Muscle layer of duodenum (tissue), 2 donors: ENCODE measurements around the gene NSMF.

ENCODE experiments used
- H3K27ac ChIP-seq: one replicate; pipeline ENCODE4 v1.7.0; 2013; ENCODE audit warnings: mild to moderate bottlenecking, low read length
- H3K27me3 ChIP-seq: one replicate; pipeline ENCODE4 v1.7.0; 2013; ENCODE audit warnings: low read depth, mild to moderate bottlenecking, control low read depth, low read length
- H3K36me3 ChIP-seq, 2 donors: one replicate each; pipeline ENCODE4 v1.7.0; 2013; ENCODE audit warnings: low read length in 2 of 2, control low read depth in 1 of 2, mild to moderate bottlenecking in 1 of 2; ENCODE audit not compliant: insufficient read depth in 2 of 2, control insufficient read depth in 1 of 2
- H3K4me1 ChIP-seq, 2 donors: one replicate each; pipeline ENCODE4 v1.7.0; 2013; ENCODE audit warnings: low read length in 2 of 2, mild to moderate bottlenecking in 2 of 2, control low read depth in 1 of 2, moderate library complexity in 1 of 2; ENCODE audit not compliant: insufficient read depth in 2 of 2, control insufficient read depth in 1 of 2
- H3K4me3 ChIP-seq, 2 donors: one replicate each; pipeline ENCODE4 v1.7.0; 2013; ENCODE audit warnings: low read length in 2 of 2, low read depth in 1 of 2, mild to moderate bottlenecking in 1 of 2
- H3K9me3 ChIP-seq, 2 donors: one replicate each; pipeline ENCODE4 v1.7.0; 2013; ENCODE audit warnings: low read length in 2 of 2, control low read depth in 1 of 2, mild to moderate bottlenecking in 1 of 2; ENCODE audit not compliant: control insufficient read depth in 1 of 2
- donor health status: healthy.

NSMF gene

DNA sequence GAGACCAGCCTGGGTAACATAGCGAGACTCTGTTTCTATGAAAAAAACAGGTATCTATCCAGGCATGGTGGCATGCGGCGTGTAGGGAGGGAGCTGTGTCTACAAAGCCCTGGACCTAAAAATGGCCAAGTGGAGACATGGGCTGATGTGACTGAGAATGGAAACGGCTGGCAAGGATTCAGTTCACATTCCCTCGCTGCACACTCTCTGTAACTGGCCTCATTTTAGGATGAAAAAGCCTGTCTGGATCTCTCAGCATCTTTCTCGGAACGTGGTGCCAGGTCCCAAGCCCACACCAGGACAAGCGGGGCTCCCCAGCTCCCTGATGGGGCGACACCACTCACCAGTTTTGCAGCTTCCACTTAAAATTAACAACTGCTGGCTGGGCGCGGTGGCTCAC lies 49.6 kb downstream of the NSMF start:
- no peak overlapping the region for H3K4me3 ChIP-seq
- no peaks in the 10 kb centered on the region for H3K36me3 ChIP-seq
- no peaks in the 10 kb centered on the region for H3K27me3 ChIP-seq
- no peaks in the 10 kb centered on the region for H3K9me3 ChIP-seq
- H3K27ac ChIP-seq, result no peak overlapping the region
- peaks cover 3 to 10% of the 10 kb centered on the region in 2 donors for H3K4me1 ChIP-seq

DNA sequence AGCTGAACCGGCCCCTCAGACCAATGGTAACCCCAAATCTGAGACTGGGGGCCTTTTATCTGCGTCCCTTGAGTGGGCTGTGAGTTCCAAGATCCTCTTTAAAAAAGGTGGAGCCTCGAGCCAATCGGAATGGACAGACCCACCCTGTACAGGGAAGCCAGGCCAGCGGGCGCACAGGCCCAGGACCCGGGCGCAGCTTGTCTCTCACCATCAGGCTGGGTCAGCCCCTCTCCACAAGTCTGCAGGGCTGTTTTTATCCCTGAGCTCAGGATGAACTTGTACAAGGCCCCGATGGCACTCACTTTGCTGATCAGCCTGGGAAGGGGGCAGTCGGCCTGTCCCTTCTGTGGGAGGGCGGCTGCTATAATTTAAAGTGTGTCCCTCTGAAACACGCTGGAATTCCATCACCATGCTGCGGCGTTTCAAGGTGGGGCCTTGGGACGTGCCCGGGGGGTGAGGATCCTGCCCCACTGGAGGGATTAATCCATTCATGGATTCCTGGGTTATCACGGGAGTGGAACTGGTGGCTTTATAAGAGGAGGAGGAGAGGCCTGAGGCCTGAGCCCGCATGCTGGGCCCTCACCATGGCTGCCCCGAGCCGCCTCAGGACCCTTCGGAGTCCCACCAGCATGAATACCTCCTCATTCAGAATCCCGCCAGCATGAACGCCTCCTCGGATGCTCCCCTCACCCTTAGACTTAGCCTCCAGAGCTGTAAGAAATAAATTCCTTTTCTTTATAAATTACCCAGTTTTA lies 50.3 kb downstream of the NSMF start:
- Histone ChIP-seq H3K27ac (no peak overlapping the region), H3K36me3 (no peaks in the 10 kb centered on the region), H3K4me3 (no peak overlapping the region), H3K9me3 (no peaks in the 10 kb centered on the region), H3K27me3 (no peaks in the 10 kb centered on the region), H3K4me1 (peaks cover 0 to 10% of the 10 kb centered on the region in 2 donors)

DNA sequence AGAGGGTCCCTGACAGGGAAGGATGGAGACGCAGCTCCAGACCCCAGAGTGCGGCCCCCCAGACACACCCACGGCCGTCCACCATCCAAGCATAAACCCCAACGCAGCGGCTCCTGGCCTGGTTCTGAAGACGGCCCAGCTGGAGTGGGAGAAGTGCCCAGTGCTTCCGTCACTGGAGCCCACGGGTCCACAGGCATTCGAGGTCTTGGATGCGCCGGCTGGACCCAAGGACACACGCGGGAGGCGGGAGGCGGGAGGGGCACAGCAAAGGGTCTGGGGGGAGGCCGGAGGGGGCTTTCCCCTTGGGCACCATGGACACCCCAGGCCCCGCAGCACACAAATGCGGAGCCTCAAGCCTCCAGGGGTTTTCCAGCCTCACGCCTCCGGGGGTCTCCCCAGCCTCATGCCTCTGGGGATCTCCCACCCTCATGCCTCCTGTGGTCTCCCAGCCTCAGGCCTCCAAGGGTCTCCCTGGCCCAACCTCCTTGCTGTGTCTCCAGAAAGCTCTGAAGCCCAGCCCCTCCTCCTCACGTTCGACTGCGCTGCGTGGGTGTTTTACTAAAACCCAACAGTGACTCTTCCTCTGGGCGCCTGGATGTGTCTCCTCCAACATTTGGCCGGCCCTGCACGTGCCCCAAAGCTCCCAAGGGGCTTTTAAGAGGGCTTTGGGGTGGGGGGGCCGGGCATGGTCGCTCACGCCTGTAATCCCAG lies 51.4 kb downstream of the NSMF start:
- H3K9me3 ChIP-seq, result no peaks in the 10 kb centered on the region
- peaks cover 0 to 10% of the 10 kb centered on the region in 2 donors for H3K4me1 ChIP-seq
- H3K27me3 ChIP-seq, result no peaks in the 10 kb centered on the region
- no peak overlapping the region for H3K27ac ChIP-seq
- H3K4me3 ChIP-seq, result peak overlapping the region in 1 of 2 donors; percentile 46
- H3K36me3 ChIP-seq, result no peaks in the 10 kb centered on the region

- H3K4me3 ChIP-seq, result peak overlapping the region; percentile 3 to 46
- no peak overlapping the region for H3K27ac ChIP-seq
- no peaks in the 10 kb centered on the region for H3K27me3 ChIP-seq
- H3K4me1 ChIP-seq, result peaks cover 0 to 10% of the 10 kb centered on the region in 2 donors
- no peaks in the 10 kb centered on the region for H3K36me3 ChIP-seq
- H3K9me3 ChIP-seq, result no peaks in the 10 kb centered on the region
Measured at GRCh38 chr9:137406876-137407589, 52.1 kb downstream of the NSMF start.

GRCh38 chr9:137406085-137406760 lies 52.9 kb downstream of the NSMF start:
- H3K4me1 ChIP-seq, result peaks cover 0 to 10% of the 10 kb centered on the region in 2 donors
- no peaks in the 10 kb centered on the region for H3K9me3 ChIP-seq
- H3K27me3 ChIP-seq, result no peaks in the 10 kb centered on the region
- H3K36me3 ChIP-seq, result no peaks in the 10 kb centered on the region
- peak overlapping the region in 1 of 2 donors; percentile 46 for H3K4me3 ChIP-seq
- H3K27ac ChIP-seq, result no peak overlapping the region

- H3K27me3 ChIP-seq, result no peaks in the 10 kb centered on the region
- H3K4me3 ChIP-seq, result no peak overlapping the region
- no peaks in the 10 kb centered on the region for H3K36me3 ChIP-seq
- no peak overlapping the region for H3K27ac ChIP-seq
- no peaks in the 10 kb centered on the region for H3K9me3 ChIP-seq
- peaks cover 0 to 10% of the 10 kb centered on the region in 2 donors for H3K4me1 ChIP-seq
Measured at GRCh38 chr9:137405677-137406081, 53.5 kb downstream of the NSMF start.

DNA sequence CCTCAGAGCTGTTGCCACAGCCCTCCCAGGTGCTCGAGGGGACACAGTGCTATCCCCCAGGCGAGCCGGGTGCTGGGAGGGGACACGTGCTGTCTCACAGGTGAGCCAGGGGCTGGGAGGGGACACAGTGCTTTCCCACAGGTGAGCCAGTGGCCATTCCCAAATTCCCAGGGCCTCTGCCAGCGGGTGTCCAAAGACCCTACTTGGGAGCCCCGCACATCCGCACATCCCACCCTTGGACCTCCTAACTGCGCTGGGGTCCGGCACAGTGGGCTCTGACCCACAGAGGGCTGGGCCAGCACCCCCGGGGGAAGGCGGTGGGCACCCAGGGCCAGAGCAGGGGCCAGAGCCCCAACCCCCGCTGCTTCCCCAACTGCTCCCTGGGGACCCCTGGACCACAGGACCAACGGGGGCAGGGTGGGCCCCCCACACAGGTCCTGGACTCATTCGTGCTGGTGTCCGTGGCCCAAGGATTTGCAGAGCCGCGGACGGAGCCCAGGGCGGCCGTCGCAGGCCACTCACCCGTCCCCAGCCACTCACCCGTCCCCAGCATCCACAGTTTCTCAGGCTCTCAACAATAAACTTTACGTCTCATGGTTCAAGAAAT lies 54.1 kb downstream of the NSMF start:
- H3K27ac ChIP-seq, result no peak overlapping the region
- no peaks in the 10 kb centered on the region for H3K36me3 ChIP-seq
- peaks cover 0 to 10% of the 10 kb centered on the region in 2 donors for H3K4me1 ChIP-seq
- H3K4me3 ChIP-seq, result no peak overlapping the region
- H3K27me3 ChIP-seq, result no peaks in the 10 kb centered on the region
- H3K9me3 ChIP-seq, result no peaks in the 10 kb centered on the region

GRCh38 chr9:137403269-137403668 lies 55.9 kb downstream of the NSMF start:
- Histone ChIP-seq H3K9me3 (no peaks in the 10 kb centered on the region), H3K27ac (no peak overlapping the region), H3K4me1 (peaks cover 0 to 10% of the 10 kb centered on the region in 2 donors), H3K36me3 (no peaks in the 10 kb centered on the region), H3K4me3 (no peak overlapping the region), H3K27me3 (no peaks in the 10 kb centered on the region)

DNA sequence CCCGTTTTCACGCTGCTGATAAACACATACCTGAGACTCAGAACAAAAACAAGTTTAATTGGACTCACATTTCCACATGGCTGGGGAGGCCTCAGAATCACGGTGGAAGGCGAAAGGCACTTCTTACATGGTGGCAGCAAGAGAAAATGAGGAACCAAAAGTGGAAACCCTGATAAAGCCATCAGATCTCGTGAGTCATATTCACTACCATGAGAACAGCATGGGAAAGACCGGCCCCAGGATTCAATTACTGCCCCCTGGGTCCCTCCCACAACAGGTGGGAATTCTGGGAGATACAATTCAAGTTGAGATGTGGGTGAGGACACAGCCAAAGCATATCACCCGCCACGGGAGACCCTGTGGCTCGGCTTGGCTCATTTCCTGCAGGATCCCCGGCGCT lies 56.4 kb downstream of the NSMF start:
- Histone ChIP-seq H3K4me1 (peaks cover 0 to 10% of the 10 kb centered on the region in 2 donors), H3K36me3 (no peaks in the 10 kb centered on the region), H3K9me3 (no peaks in the 10 kb centered on the region), H3K4me3 (no peak overlapping the region), H3K27me3 (no peaks in the 10 kb centered on the region), H3K27ac (no peak overlapping the region)

DNA sequence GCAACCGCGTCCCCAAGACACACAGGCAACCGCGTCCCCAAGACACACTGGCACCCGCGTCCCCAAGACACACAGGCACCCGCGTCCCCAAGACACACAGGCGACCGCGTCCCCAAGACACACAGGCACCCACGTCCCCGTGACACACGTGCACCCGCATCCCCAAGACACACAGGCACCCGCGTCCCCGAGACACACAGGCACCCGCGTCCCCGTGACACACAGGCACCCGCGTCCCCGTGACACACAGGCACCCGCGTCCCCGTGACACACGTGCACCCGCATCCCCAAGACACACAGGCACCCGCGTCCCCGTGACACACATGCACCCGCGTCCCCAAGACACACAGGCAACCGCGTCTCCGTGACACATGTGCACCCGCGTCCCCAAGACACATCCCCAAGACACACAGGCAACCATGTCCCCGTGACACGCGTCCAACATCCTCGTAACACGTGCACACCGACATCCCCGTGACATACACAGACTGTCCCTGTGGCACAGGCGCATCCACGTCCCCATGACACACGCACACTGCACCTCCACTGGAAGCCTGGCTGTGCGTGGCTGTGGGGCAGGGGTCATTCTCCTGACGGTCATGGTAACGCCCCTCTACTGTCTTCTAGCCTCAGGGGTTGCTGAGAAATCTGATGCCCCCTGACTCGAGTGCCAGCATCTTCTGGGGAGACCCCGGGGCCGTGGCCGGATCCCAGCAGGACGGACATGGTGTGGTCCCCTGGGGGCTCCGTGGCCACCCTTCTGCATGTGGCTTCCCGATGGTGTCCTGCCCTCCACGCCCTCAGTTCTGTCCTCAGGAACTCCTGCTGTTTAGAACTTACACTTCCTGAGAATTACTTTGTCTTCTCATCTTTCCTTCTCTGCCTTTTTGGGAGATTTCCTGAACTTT lies 60.3 kb downstream of the NSMF start:
- Histone ChIP-seq H3K27me3 (no peaks in the 10 kb centered on the region), H3K36me3 (peaks cover 0 to 13% of the 10 kb centered on the region in 2 donors)

More for the DNA sequence above, 60.3 kb downstream of the NSMF start:
- Histone ChIP-seq H3K27ac (no peak overlapping the region), H3K9me3 (no peaks in the 10 kb centered on the region), H3K4me1 (no peaks in the 10 kb centered on the region), H3K4me3 (no peak overlapping the region)
